Endothelial cell of umbilical vein (primary cell): ENCODE data around the gene CEP85. TPM values are rescaled to one million over a fixed set of nuclear protein-coding genes. Genes with fewer than 3 reads are reported as not detected.

Source experiments
- BruUV-seq: library from RNA; stranded (reverse); fragments of 400-500 nt; replicated peaks from 2 replicates; lab custom pipeline; 2021; lab: Mats Ljungman, UMichigan
- CTCF ChIA-PET: fragments of 300-600, 350-600 bp; sonication (Branson Sonifier 250); formaldehyde crosslinking; loops from one replicate; lab custom pipeline; 2021; ENCODE audit warnings: antibody characterized with exemption, inconsistent platforms; lab: Charles Lee
- POLR2A ChIA-PET: fragments of 300-600, 350-600 bp; sonication (Branson Sonifier 250); formaldehyde crosslinking; loops from one replicate; lab custom pipeline; 2021; ENCODE audit warnings: antibody characterized with exemption, inconsistent platforms; lab: Charles Lee
- DNase-seq: peaks from one replicate; pipeline ENCODE4 v3.0.0-alpha.2; 2011; ENCODE audit warnings: low read depth, low spot score
- FAIRE-seq: peaks from 2 replicates; lab custom pipeline; 2011; peaks lifted over from hg19 to GRCh38; lab: Jason Lieb, UNC
- H2AFZ ChIP-seq: 2 replicates; pipeline ENCODE4 v1.6.0; 2012; ENCODE audit warnings: low read depth, low read length, control low read depth, inconsistent platforms
- H3K27ac ChIP-seq: 2 replicates; pipeline ENCODE4 v1.5.1; 2011; ENCODE audit warnings: low read depth, mild to moderate bottlenecking, control low read depth, low read length, moderate library complexity; ENCODE audit not compliant: insufficient read depth
- H3K27me3 ChIP-seq, 2 experiments: 2 replicates each; pipeline versions ENCODE4 v1.6.0 to v1.6.1; 2011; ENCODE audit warnings: low read length in 2 of 2, mixed read lengths in 1 of 2; ENCODE audit not compliant: control insufficient read depth in 2 of 2, insufficient read depth in 2 of 2
- H3K36me3 ChIP-seq, 2 experiments: 2 replicates in 1 of 2; 3 replicates in 1 of 2; pipeline ENCODE4 v1.5.1; 2011; ENCODE audit warnings: low read length in 2 of 2, mild to moderate bottlenecking in 1 of 2, moderate library complexity in 1 of 2; ENCODE audit not compliant: control insufficient read depth in 2 of 2, insufficient read depth in 2 of 2; ENCODE audit errors: extremely low read depth in 1 of 2
- H3K4me1 ChIP-seq: 3 replicates; pipeline ENCODE4 v1.5.1; 2011; ENCODE audit warnings: mild to moderate bottlenecking, low read length; ENCODE audit not compliant: control insufficient read depth, insufficient read depth; ENCODE audit errors: extremely low read depth
- H3K4me2 ChIP-seq: 2 replicates; pipeline ENCODE4 v1.6.1; 2011; ENCODE audit warnings: low read length, control low read depth, mixed read lengths; ENCODE audit not compliant: insufficient read depth
- H3K4me3 ChIP-seq, 3 experiments: fragments of 200-600 bp in 1 of 3; sonication (generic), shearing (Covaris generic) in 1 of 3; replicated peaks in 1 of 3; 2 replicates each; pipeline ENCODE4 v1.5.1; 2011 to 2016; ENCODE audit warnings: control low read depth in 3 of 3, low read length in 3 of 3, mild to moderate bottlenecking in 2 of 3, inconsistent platforms in 1 of 3, low read depth in 1 of 3, moderate library complexity in 1 of 3; ENCODE audit not compliant: insufficient read depth in 1 of 3
- H3K79me2 ChIP-seq: 2 replicates; pipeline ENCODE4 v1.6.0; 2012; ENCODE audit warnings: low read length, inconsistent platforms; ENCODE audit not compliant: control insufficient read depth, insufficient read depth
- H3K9ac ChIP-seq: replicated peaks from 2 replicates; pipeline ENCODE3; 2011; ENCODE audit warnings: low read length, control low read depth; ENCODE audit not compliant: insufficient read depth; ENCODE audit errors: extremely low read depth
- H3K9me1 ChIP-seq: replicated peaks from 3 replicates; pipeline ENCODE4 v1.6.0; 2011; ENCODE audit warnings: mild to moderate bottlenecking, low read length; ENCODE audit not compliant: control insufficient read depth, insufficient read depth; ENCODE audit errors: extremely low read depth
- H3K9me3 ChIP-seq: replicated peaks from 2 replicates; pipeline ENCODE4 v1.5.1; 2012; ENCODE audit warnings: low read length, inconsistent platforms; ENCODE audit not compliant: control insufficient read depth, insufficient read depth
- H4K20me1 ChIP-seq: replicated peaks from 2 replicates; pipeline ENCODE3; 2011; ENCODE audit warnings: mild to moderate bottlenecking, low read length; ENCODE audit not compliant: control insufficient read depth, insufficient read depth; ENCODE audit errors: extremely low read depth
- CTCF ChIP-seq, 2 donors: IDR thresholded peaks; 1 replicate in 1 of 2; 2 replicates in 1 of 2; pipeline ENCODE4 v1.5.1; 2011; ENCODE audit warnings: low read length in 2 of 2, mild to moderate bottlenecking in 2 of 2, moderate library complexity in 2 of 2, control low read depth in 1 of 2, inconsistent platforms in 1 of 2, low read depth in 1 of 2; ENCODE audit not compliant: insufficient read depth in 1 of 2; ENCODE audit errors: extremely low read depth in 1 of 2
- EZH2 ChIP-seq: IDR thresholded peaks from 2 replicates; pipeline ENCODE4 v1.6.1; 2012; ENCODE audit warnings: borderline replicate concordance, low read depth, mild to moderate bottlenecking, moderate library complexity, low read length, inconsistent platforms; ENCODE audit not compliant: severe bottlenecking
- FOS ChIP-seq: IDR thresholded peaks from 2 replicates; pipeline ENCODE4 v1.6.1; 2011; ENCODE audit warnings: mild to moderate bottlenecking, low read length, moderate library complexity, borderline replicate concordance; ENCODE audit not compliant: insufficient read depth
- GATA2 ChIP-seq: IDR thresholded peaks from 2 replicates; pipeline ENCODE4 v1.7.0; 2011; ENCODE audit warnings: low read depth, mild to moderate bottlenecking, moderate library complexity, mixed read lengths, low read length; ENCODE audit not compliant: insufficient read length, insufficient read depth
- JUN ChIP-seq: IDR thresholded peaks from 2 replicates; pipeline ENCODE4 v1.6.1; 2011; ENCODE audit warnings: borderline replicate concordance, low read depth; ENCODE audit not compliant: insufficient read length, insufficient read depth
- MAX ChIP-seq: IDR thresholded peaks from 2 replicates; pipeline ENCODE4 v1.6.1; 2011; ENCODE audit not compliant: insufficient read depth, insufficient read length
- MYC ChIP-seq: IDR thresholded peaks from one replicate; pipeline ENCODE4 v1.6.1; 2011; ENCODE audit warnings: mild to moderate bottlenecking, low read depth, low read length
- POLR2A ChIP-seq: IDR thresholded peaks from 2 replicates; pipeline ENCODE4 v1.6.1; 2012; ENCODE audit warnings: low read depth, mild to moderate bottlenecking, control low read depth, low read length
- POLR2AphosphoS5 ChIP-seq: IDR thresholded peaks from 2 replicates; pipeline ENCODE4 v1.6.1; 2012; ENCODE audit warnings: low read depth, mild to moderate bottlenecking, control low read depth, low read length, moderate library complexity; ENCODE audit not compliant: insufficient read depth
- dilution Hi-C: fragments of 300-500 bp; cut with MboI; formaldehyde crosslinking; loops from one replicate; pipeline ENCODE4 v1.15.0; 2019; ENCODE audit warnings: low sequenced_read_pairs; ENCODE audit not compliant: extremely low pct_ligation_motif_present
- intact Hi-C: fragments of 100-400 bp; cut with micrococcal nuclease; formaldehyde crosslinking; loops from one replicate; pipeline ENCODE4 v1.10.0; 2022
- polyA plus RNA-seq, 4 experiments: library from polyadenylated mRNA; depleted of rRNA in 3 of 4; stranded (reverse) in 3 of 4; unstranded in 1 of 4; fragments of >200 nt; gene quantifications; 2 replicates each; pipeline versions ENCODE4 v1.2.1 to v1.2.3, GENCODE V29; 2011 to 2012; ENCODE audit warnings: missing spikeins in 1 of 4
- total RNA-seq: library from RNA; stranded (reverse); gene quantifications from 2 replicates; pipeline ENCODE4 v1.2.3, GENCODE V29; 2021

CEP85 gene
- total and polyA plus RNA-seq, 2 donors (not counting 3 experiments of a cell fraction or from before 2014, with no cell fraction given), result 15.2 to 17.8 TPM

- Histone ChIP-seq H3K36me3 (peaks cover 11% of the 10 kb centered on the region in 2 experiments), H3K4me3 (no peak overlapping the region), H3K27me3 (no peaks in the 10 kb centered on the region), H3K9me1 (no peaks in the 10 kb centered on the region), H3K4me1 (no peaks in the 10 kb centered on the region), H3K27ac (no peak overlapping the region), H3K4me2 (no peak overlapping the region), H3K9me3 (no peaks in the 10 kb centered on the region), H4K20me1 (no peaks in the 10 kb centered on the region), H3K9ac (no peak overlapping the region), H3K79me2 (no peaks in the 10 kb centered on the region), H2AFZ (no peak overlapping the region)
- dilution Hi-C loops, result no loop called here
- CTCF ChIA-PET, result interaction anchor here (1.3 kb wide), 2 partner anchors 16 to 26 kb away, joined by 3 read pairs; partner anchors contain the start of gene CEP85
- no TSS peak for BruUV-seq
- DNase-seq (no peak), FAIRE-seq (no peak)
- TF ChIP-seq EZH2 (no peak), GATA2 (no peak), POLR2AphosphoS5 (no peak), MAX (no peak), MYC (no peak), FOS (no peak), POLR2A (no peak), JUN (no peak), CTCF (IDR thresholded peaks at IDR 0.05; ENCODE audit: extremely low read depth in 1 of 2, insufficient read depth in 1 of 2, low read depth in 1 of 2, low read length in 2 of 2) (no peak)
- intact Hi-C loops, result no loop called here
- POLR2A ChIA-PET, result no interaction called here
These were observed 25.6 kb downstream of the CEP85 start for GRCh38 chr1:26259578-26259977.
